ENCODE results near the gene DNM3. TPM values are rescaled to one million over a fixed set of nuclear protein-coding genes. Genes with fewer than 3 reads are reported as not detected.
A peak's percentile ranks its signal among the peaks of the same experiment; 100 is the strongest.

The DNM3 gene
- total and polyA plus RNA-seq, 7 donors, result 0.60 to 13.3 (median 3.9) TPM

DNA sequence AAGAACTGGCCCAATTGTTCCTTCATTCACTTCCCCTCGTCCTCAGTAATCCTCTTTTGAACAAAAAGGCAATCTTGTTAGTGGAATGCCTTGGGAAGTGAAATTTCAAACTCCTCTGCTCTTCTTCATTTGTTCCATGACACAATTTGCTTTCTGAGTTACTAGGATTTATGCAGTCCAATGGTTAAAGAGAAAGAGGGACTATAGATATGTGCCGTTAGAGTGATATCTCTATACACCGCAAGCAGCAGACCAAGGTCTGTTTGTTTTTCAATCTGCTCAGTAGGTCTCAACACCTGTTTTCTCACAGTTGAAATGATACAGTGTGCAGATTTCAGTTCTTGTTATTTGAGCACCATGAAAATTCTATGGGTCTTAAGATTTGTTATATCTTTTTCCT, 244.0 kb downstream of the DNM3 start:
- intact Hi-C loops (cut with DNase I), result no loop called here
- no peak for TF ChIP-seq POLR2A (IDR thresholded peaks at IDR 0.05)
- WGBS, 2 donors, result 85 to 90% methylated on average over 3 of the region's 3 CpGs

DNA sequence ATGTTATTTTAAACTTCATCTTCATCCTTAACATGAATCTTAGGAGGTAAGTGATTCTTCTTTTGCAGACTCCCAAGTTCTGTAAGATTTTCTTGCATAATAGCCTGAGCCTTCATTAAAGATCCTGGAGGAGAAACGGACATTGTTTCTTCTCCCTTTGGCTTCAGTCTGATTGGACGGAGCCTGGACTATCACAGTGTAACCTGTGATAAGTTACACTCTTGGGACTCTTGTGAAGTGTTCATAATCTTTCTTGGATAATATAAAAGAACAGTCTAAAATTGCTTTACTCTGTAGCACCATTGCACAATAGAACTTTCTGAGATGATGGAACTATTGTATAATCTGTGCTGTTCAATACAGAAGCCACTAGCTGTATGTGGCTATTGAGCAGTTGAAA, 244.8 kb downstream of the DNM3 start:
- DNase-seq, result no peak
- WGBS, 2 donors, result 93 to 95% methylated on average over 2 of the region's 2 CpGs

More for the DNA sequence above, 244.0 kb downstream of the DNM3 start:
- Histone ChIP-seq H3K27me3 (no peaks in the 10 kb centered on the region), H3K36me3 (no peaks in the 10 kb centered on the region), H3K4me1 (no peaks in the 10 kb centered on the region), H3K27ac (no peak overlapping the region), H3K4me3 (no peak overlapping the region), H3K9me3 (no peaks in the 10 kb centered on the region)
- DNase-seq, result no peak

DNA sequence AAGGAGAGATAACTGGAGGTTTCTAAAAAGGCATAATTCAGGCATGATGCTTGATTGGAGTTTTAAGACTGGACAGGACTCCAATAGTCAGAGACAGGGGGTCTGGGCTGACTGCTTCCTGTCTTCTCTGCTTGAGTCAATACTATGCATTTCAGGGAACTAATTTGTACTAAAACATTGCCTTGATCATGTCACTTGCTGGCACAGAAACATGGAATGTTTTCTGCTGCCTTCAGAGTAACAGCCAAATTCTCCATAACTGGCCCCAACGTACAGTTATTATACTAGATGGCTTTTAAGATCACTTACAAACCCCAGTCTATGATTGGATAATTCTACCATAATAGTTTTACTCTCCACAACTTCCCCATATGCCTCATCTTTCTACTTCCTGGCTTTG, 247.0 kb downstream of the DNM3 start:
- Histone ChIP-seq H3K27ac (no peak overlapping the region), H3K36me3 (no peaks in the 10 kb centered on the region), H3K9me3 (no peaks in the 10 kb centered on the region), H3K27me3 (no peaks in the 10 kb centered on the region), H3K4me3 (no peak overlapping the region), H3K4me1 (no peaks in the 10 kb centered on the region)
- no peak for DNase-seq
- intact Hi-C loops (cut with DNase I), result no loop called here
- WGBS, 2 donors, result 62 to 64% methylated on average over 1 of the region's 1 CpG
- TF ChIP-seq POLR2A (IDR thresholded peaks at IDR 0.05), result no peak
- TF ChIP-seq EP300 (IDR thresholded peaks at IDR 0.05), result no peak
- TF ChIP-seq, protein P1, sequence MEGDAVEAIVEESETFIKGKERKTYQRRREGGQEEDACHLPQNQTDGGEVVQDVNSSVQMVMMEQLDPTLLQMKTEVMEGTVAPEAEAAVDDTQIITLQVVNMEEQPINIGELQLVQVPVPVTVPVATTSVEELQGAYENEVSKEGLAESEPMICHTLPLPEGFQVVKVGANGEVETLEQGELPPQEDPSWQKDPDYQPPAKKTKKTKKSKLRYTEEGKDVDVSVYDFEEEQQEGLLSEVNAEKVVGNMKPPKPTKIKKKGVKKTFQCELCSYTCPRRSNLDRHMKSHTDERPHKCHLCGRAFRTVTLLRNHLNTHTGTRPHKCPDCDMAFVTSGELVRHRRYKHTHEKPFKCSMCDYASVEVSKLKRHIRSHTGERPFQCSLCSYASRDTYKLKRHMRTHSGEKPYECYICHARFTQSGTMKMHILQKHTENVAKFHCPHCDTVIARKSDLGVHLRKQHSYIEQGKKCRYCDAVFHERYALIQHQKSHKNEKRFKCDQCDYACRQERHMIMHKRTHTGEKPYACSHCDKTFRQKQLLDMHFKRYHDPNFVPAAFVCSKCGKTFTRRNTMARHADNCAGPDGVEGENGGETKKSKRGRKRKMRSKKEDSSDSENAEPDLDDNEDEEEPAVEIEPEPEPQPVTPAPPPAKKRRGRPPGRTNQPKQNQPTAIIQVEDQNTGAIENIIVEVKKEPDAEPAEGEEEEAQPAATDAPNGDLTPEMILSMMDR (IDR thresholded peaks at IDR 0.05), result no peak
- TF ChIP-seq POLR2AphosphoS5 (IDR thresholded peaks at IDR 0.05), result no peak

More for the DNA sequence above, 244.8 kb downstream of the DNM3 start:
- Histone ChIP-seq H3K9me3 (no peaks in the 10 kb centered on the region), H3K36me3 (no peaks in the 10 kb centered on the region), H3K27me3 (no peaks in the 10 kb centered on the region), H3K27ac (no peak overlapping the region), H3K4me3 (no peak overlapping the region), H3K4me1 (no peaks in the 10 kb centered on the region)
- intact Hi-C loops (cut with DNase I), result no loop called here
- TF ChIP-seq, protein P1 (IDR thresholded peaks at IDR 0.05), result no peak
- TF ChIP-seq POLR2AphosphoS5 (IDR thresholded peaks at IDR 0.05) (no peak), POLR2A (IDR thresholded peaks at IDR 0.05) (no peak), EP300 (IDR thresholded peaks at IDR 0.05) (no peak)

DNA sequence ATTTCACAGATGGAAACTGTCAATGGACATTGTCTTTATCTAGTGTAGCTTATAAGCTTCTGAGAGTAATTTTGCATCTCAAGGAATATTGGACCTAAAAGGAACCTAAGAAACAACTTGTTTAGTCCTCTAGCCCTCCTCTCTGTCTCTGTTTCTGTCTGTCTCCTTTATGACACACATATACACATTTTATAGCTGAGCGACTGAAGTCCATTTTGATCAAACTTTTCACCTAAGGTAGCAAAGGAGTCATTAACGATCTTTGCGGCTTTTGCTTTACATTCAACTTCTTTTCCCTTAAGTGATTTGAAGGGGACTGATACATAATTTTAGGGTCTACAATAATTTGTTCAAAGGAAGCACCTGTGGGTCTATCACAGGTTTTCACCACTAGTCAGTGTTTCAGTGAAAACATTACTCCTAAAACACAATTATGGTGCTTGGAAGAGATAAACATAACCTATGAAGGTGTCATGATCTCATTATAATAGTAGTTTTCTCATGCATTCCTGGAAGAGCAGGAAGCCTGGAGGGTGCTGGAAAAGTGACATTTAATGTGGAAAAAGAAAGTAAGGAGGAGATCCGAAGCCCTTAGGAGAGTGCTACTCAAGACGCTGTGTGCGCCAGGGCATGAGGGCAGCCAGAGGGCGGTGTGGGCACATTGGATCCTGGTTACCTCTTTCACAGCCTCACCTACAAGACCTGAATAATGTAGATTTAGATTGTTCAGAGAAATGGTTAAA, 248.6 kb downstream of the DNM3 start:
- Histone ChIP-seq H3K9me3 (no peaks in the 10 kb centered on the region), H3K36me3 (no peaks in the 10 kb centered on the region), H3K4me3 (no peak overlapping the region), H3K27ac (no peak overlapping the region), H3K4me1 (no peaks in the 10 kb centered on the region), H3K27me3 (no peaks in the 10 kb centered on the region)
- WGBS, 2 donors, result 16 to 51% methylated on average over 7 of the region's 7 CpGs
- intact Hi-C loops (cut with DNase I), result loop anchor here (1.0 to 2.0 kb wide), 2 partner anchors 311 to 351 kb away; no protein-coding TSS in a partner anchor
- peak; percentile 78 for DNase-seq
- TF ChIP-seq POLR2A (IDR thresholded peaks at IDR 0.05), result no peak
- TF ChIP-seq, protein P1 (IDR thresholded peaks at IDR 0.05), result peak; percentile 42 to 77 (median 64)

DNA sequence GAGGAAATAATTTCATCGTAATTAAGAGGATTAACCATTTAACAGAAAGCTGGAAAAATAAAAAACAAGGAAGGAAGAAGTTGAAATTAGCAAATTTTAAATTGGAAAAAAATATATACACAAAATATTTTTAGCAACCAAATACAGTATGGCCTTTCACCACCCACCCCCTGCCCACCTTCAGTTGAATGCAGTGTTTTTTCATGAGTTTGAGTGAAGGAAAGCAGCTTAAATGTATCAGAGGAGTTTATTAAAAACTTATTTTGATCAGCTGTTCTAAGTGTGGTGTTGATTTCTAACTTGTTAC, 249.2 kb downstream of the DNM3 start:
- TF ChIP-seq EP300 (IDR thresholded peaks at IDR 0.05) (no peak), POLR2A (IDR thresholded peaks at IDR 0.05) (no peak), POLR2AphosphoS5 (IDR thresholded peaks at IDR 0.05) (no peak)
- TF ChIP-seq, protein P1 (IDR thresholded peaks at IDR 0.05), result no peak
- WGBS, 2 donors, result 0 to 16% methylated on average over 1 of the region's 1 CpG
- Histone ChIP-seq H3K27me3 (no peaks in the 10 kb centered on the region), H3K9me3 (no peaks in the 10 kb centered on the region), H3K36me3 (no peaks in the 10 kb centered on the region), H3K27ac (no peak overlapping the region), H3K4me3 (no peak overlapping the region), H3K4me1 (no peaks in the 10 kb centered on the region)
- intact Hi-C loops (cut with DNase I), result loop anchor here (1.0 to 2.0 kb wide), 2 partner anchors 311 to 350 kb away; no protein-coding TSS in a partner anchor
- no peak for DNase-seq
